Measurements from ENCODE around the gene SH2D1A.

DNA sequence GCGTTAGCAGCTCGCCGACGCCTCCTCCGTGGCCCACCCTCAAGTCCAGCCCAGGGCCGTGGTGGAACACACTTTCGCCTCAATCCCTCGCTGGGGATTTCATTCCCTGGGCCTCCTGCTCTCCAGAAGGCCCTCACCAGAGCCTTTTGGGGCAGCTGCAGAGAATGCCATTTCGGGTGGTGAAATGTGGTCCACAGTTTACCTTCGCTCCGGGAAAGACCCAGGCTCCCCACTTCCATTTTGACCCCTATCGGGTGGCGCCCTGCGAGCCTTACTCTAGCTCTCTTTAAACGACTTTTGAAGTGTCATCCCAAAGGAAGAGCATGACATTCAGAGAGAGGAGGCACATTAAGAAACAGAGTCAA, 496 bp downstream of the SH2D1A start:
- TF ChIP-seq, protein P1, sequence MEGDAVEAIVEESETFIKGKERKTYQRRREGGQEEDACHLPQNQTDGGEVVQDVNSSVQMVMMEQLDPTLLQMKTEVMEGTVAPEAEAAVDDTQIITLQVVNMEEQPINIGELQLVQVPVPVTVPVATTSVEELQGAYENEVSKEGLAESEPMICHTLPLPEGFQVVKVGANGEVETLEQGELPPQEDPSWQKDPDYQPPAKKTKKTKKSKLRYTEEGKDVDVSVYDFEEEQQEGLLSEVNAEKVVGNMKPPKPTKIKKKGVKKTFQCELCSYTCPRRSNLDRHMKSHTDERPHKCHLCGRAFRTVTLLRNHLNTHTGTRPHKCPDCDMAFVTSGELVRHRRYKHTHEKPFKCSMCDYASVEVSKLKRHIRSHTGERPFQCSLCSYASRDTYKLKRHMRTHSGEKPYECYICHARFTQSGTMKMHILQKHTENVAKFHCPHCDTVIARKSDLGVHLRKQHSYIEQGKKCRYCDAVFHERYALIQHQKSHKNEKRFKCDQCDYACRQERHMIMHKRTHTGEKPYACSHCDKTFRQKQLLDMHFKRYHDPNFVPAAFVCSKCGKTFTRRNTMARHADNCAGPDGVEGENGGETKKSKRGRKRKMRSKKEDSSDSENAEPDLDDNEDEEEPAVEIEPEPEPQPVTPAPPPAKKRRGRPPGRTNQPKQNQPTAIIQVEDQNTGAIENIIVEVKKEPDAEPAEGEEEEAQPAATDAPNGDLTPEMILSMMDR (IDR thresholded peaks at IDR 0.05): no peak
- TF ChIP-seq SIN3A (IDR thresholded peaks at IDR 0.05; ENCODE audit: borderline replicate concordance, low read depth, low read length): no peak
- TF ChIP-seq NFIC (IDR thresholded peaks at IDR 0.05; ENCODE audit: borderline replicate concordance): no peak
- TF ChIP-seq, protein P2, sequence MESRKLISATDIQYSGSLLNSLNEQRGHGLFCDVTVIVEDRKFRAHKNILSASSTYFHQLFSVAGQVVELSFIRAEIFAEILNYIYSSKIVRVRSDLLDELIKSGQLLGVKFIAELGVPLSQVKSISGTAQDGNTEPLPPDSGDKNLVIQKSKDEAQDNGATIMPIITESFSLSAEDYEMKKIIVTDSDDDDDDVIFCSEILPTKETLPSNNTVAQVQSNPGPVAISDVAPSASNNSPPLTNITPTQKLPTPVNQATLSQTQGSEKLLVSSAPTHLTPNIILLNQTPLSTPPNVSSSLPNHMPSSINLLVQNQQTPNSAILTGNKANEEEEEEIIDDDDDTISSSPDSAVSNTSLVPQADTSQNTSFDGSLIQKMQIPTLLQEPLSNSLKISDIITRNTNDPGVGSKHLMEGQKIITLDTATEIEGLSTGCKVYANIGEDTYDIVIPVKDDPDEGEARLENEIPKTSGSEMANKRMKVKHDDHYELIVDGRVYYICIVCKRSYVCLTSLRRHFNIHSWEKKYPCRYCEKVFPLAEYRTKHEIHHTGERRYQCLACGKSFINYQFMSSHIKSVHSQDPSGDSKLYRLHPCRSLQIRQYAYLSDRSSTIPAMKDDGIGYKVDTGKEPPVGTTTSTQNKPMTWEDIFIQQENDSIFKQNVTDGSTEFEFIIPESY (IDR thresholded peaks at IDR 0.05; ENCODE audit: borderline replicate concordance, low read depth): no peak
- no peak for TF ChIP-seq RAD21 (IDR thresholded peaks at IDR 0.05; ENCODE audit: low read length)
- TF ChIP-seq TAF1 (IDR thresholded peaks at IDR 0.05; ENCODE audit: borderline replicate concordance, low read depth, low read length): no peak
- TF ChIP-seq, protein P3, sequence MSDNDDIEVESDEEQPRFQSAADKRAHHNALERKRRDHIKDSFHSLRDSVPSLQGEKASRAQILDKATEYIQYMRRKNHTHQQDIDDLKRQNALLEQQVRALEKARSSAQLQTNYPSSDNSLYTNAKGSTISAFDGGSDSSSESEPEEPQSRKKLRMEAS (IDR thresholded peaks at IDR 0.05; ENCODE audit: low read depth): no peak
- TF ChIP-seq FOSL2 (IDR thresholded peaks at IDR 0.05; ENCODE audit: borderline replicate concordance, low read depth): no peak
- TF ChIP-seq YY1 (IDR thresholded peaks at IDR 0.05; ENCODE audit: low read depth): no peak
- TF ChIP-seq TCF12 (IDR thresholded peaks at IDR 0.05): no peak
- TF ChIP-seq, protein P4, sequence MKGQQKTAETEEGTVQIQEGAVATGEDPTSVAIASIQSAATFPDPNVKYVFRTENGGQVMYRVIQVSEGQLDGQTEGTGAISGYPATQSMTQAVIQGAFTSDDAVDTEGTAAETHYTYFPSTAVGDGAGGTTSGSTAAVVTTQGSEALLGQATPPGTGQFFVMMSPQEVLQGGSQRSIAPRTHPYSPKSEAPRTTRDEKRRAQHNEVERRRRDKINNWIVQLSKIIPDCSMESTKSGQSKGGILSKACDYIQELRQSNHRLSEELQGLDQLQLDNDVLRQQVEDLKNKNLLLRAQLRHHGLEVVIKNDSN (IDR thresholded peaks at IDR 0.05; ENCODE audit: borderline replicate concordance, low read depth): no peak
